ENCODE results near the gene WASHC4.

WASHC4 gene

DNA sequence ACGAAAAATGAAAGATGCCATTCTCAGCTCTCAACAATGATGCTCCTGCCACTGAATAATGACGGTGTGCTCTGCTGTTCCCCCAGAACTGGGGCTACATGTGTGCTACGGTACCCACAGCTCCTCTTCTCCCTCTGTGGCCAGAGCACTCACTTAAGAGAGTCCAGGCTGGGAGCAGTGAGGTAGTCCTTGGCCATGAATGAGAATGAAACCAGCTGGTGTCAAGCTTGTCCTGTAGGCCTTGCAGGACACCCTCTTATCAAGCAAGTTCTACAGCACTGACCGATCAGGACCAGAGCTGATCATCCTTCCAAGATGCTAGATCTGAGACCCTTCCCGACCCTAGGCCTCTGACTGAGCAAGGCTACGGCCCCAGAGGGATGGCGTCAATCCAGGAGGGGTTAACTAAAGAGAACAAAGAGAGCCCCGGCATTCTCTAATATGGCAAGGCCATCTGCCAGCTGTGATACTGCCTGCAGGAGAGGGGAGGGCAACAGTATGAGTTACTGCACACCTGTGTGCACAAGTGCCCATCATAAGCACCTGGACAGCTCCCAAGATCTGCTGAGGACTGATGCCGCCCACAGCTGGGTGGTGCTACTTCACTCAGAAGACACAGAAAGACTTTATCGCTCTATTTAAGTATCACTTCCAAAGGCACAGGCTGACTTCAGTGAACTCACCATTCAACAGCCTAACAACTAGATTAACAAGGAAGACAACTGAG is 98.0 kb downstream of the WASHC4 start:
- no peak for DNase-seq (ENCODE audit: low spot score)

DNA sequence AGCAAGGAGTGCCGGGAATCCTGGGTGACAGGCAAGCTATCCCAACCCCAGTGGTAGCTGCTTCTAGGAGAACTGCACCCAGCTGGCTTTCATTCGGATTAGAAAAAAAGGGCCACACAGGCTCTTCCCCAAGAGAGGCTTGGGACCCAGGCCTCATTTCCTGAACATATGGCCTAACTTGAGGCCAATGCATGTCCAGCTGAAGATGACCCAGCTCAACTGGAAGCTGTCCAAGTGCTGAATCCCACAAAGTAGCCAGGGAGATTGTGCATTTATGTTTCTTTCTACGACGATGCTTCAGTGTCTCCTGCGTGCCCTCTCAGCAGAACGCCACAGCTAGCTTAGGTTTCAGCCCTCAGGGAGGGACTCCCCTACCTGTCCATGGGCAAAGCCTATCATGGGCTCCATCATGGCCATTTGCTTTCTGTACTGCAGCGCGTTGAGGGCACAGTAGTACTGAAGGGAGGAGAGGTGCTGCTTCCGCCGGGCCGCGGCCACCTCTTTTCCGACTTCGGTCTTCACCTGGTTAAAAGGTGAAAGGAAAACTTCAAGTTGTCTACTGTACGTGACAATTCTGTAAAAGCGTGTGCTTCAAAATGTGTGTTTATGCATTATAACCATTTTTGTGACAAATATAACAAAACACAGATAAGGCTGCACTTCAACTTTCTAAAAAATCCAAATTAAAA is 99.3 kb downstream of the WASHC4 start:
- no peak for DNase-seq (ENCODE audit: low spot score)

- DNase-seq (ENCODE audit: low spot score): no peak
Observed at GRCh38 chr12:105209091-105209490, 101.6 kb downstream of the WASHC4 start.

DNA sequence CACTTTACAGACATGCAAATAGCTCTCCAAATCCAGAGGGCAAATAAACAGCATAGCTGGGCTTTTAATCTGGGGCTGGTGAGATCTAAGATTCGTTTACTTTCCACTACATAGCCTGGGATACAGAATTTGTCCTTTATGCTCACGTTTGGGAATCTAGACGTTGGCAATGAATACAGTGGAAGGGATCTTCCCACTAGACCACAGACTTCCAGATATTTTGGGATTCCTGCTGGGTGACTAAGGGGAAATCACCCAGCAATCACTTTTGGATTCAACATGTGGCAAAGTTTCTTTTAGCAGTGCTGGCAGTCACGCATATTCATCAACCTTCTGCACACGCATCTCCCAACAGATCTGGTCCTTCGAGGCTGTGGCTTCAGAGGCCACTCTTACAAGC is 104.9 kb downstream of the WASHC4 start:
- DNase-seq (ENCODE audit: low spot score): no peak

- peak; percentile 8 for DNase-seq (ENCODE audit: low spot score)
Observed at GRCh38 chr12:105214148-105214547, 106.6 kb downstream of the WASHC4 start.

DNA sequence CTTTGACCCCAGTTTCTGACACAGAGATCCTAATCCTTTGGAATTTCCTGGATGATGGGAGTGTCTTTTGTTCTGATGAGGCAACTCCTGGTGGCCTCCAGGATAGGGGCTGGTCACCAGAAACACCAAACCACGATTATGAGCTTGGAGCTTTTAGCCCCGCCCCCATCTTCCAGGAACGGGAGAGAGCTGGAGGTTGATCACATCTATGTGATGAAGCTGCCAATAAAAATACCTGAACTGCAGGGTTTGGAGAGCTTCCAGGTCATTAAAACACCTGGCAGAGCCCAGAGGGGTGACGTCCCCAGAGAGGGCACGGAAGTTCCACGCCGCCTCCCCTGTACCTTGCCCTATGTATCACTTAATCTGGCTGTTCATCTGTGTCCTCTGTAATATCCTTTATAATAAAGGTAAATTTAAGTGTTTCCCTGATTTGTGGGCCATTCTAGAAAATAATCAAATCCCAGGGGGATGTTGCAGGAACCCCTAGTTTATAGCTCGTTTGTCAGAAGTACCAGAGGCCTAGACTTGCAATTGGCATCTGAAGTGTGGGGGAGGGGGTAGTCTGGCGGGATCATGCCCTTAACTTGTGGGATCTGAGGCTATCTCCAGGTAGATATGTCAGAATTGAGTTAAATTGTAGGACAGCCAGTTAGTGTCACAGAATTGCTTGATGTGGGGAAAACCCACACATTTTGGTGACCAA is 107.3 kb downstream of the WASHC4 start:
- peak; percentile 74 for DNase-seq (ENCODE audit: low spot score)

- DNase-seq (ENCODE audit: low spot score): no peak
Observed at GRCh38 chr12:105218434-105218833, 110.9 kb downstream of the WASHC4 start.

All from SW480 (cell line).